ENCODE results near the gene ST6GALNAC1. TPM values are rescaled to one million over a fixed set of nuclear protein-coding genes. Genes with fewer than 3 reads are reported as not detected.

Gene ST6GALNAC1
- total RNA-seq, 1 experiment from 2014 or later = not detected

DNA sequence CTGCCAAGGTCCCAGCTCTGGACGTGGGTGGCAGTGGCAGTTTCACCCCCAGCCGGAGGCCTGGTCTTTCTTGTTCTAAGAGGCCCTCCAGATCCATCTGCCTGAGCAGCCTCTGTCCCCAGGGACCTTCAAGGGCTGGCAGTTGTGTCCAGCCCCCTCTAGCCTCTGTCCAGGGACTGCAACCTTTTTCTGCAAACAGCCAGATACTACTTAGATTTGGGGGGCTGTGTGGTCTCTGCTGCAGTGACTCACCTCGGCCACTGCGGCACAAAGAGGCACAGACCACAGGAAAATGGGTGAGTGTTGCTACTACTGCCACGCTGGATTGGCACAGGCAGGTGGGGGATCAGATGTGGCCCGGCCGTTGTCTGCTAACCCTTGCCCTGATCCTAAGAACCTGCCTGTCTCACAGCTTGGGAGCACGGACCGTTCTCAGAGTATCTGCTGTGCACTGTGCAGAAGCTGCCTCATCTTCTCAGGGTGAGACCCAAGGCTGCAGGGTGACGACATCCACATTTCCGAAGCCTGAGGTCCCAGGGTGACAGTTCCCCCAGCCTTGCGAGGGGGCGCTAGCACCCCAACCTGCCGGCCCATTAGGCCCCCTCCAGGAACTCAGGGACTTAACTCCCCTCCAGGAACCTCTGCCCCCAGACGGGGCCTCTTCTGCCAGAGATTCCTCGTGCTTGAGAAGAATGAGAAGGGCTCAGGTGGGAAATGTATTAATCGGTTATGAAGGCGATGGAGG lies 39.6 kb upstream of the ST6GALNAC1 start:
- peaks cover 6% of the 10 kb centered on the region for H3K36me3 Mint-ChIP-seq (ENCODE audit: insufficient read depth, unreplicated experiment)
- H3K9me3 Mint-ChIP-seq (ENCODE audit: unreplicated experiment) = no peaks in the 10 kb centered on the region
- peaks cover 7% of the 10 kb centered on the region for H3K4me1 Mint-ChIP-seq (ENCODE audit: insufficient read depth, unreplicated experiment)
- TF ChIP-seq, protein P1, sequence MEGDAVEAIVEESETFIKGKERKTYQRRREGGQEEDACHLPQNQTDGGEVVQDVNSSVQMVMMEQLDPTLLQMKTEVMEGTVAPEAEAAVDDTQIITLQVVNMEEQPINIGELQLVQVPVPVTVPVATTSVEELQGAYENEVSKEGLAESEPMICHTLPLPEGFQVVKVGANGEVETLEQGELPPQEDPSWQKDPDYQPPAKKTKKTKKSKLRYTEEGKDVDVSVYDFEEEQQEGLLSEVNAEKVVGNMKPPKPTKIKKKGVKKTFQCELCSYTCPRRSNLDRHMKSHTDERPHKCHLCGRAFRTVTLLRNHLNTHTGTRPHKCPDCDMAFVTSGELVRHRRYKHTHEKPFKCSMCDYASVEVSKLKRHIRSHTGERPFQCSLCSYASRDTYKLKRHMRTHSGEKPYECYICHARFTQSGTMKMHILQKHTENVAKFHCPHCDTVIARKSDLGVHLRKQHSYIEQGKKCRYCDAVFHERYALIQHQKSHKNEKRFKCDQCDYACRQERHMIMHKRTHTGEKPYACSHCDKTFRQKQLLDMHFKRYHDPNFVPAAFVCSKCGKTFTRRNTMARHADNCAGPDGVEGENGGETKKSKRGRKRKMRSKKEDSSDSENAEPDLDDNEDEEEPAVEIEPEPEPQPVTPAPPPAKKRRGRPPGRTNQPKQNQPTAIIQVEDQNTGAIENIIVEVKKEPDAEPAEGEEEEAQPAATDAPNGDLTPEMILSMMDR (IDR thresholded peaks at IDR 0.05; ENCODE audit: unreplicated experiment) = peak; percentile 7
- H3K4me3 Mint-ChIP-seq (ENCODE audit: unreplicated experiment) = no peak overlapping the region
- intact Hi-C loops (cut with micrococcal nuclease) = loop anchor here (5.0 kb wide), 1 partner anchor 34 kb away; no protein-coding TSS in a partner anchor
- no peak for DNase-seq (ENCODE audit: unreplicated experiment)
- POLR2A ChIA-PET = no interaction called here
- peaks cover 4% of the 10 kb centered on the region for H3K27me3 Mint-ChIP-seq (ENCODE audit: insufficient read depth, unreplicated experiment)
- CTCF ChIA-PET = interaction anchor here (0.7 to 1.8 kb wide), 2 partner anchors 30 to 1125 kb away, joined by 3 to 6 read pairs; no protein-coding TSS in a partner anchor
- no TSS peak for BruUV-seq (replicated peaks)
- no peak overlapping the region for H3K27ac Mint-ChIP-seq (ENCODE audit: low read depth, unreplicated experiment)

DNA sequence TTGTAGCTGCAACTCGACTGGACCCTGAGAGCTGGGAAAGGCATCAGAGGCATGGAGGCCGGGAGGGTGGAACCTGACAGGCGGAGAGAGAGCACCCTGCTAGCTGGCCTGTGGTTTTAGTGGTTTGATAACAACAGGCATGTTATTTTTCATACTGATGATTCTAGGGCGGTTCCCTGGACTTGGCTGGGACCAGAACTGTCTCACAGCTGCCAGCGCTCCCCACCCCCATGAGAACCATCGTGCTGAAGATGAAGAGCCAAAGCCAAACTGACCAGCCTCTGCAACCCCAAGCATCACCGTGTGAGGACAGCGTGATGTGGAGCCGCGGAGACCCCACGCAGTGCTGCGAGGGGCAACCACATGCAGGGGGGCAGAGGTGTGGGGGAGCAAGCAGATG lies 38.7 kb upstream of the ST6GALNAC1 start:
- no TSS peak for BruUV-seq (replicated peaks)
- TF ChIP-seq, protein P1 (IDR thresholded peaks at IDR 0.05; ENCODE audit: unreplicated experiment) = no peak
- peaks cover 5% of the 10 kb centered on the region for H3K4me1 Mint-ChIP-seq (ENCODE audit: insufficient read depth, unreplicated experiment)
- intact Hi-C loops (cut with micrococcal nuclease) = loop anchor here (5.0 kb wide), 1 partner anchor 35 kb away; no protein-coding TSS in a partner anchor
- peaks cover 1% of the 10 kb centered on the region for H3K36me3 Mint-ChIP-seq (ENCODE audit: insufficient read depth, unreplicated experiment)
- POLR2A ChIA-PET = interaction anchor here (1.3 kb wide), 1 partner anchor 115 kb away, joined by 3 read pairs; no protein-coding TSS in a partner anchor
- H3K9me3 Mint-ChIP-seq (ENCODE audit: unreplicated experiment) = no peaks in the 10 kb centered on the region
- H3K27me3 Mint-ChIP-seq (ENCODE audit: insufficient read depth, unreplicated experiment) = no peaks in the 10 kb centered on the region
- H3K4me3 Mint-ChIP-seq (ENCODE audit: unreplicated experiment) = no peak overlapping the region
- CTCF ChIA-PET = interaction anchor here (0.6 to 1.6 kb wide), 6 partner anchors 9 to 206 kb away, joined by 3 to 7 read pairs (median 4); no protein-coding TSS in a partner anchor
- no peak for DNase-seq (ENCODE audit: unreplicated experiment)
- no peak overlapping the region for H3K27ac Mint-ChIP-seq (ENCODE audit: low read depth, unreplicated experiment)

DNA sequence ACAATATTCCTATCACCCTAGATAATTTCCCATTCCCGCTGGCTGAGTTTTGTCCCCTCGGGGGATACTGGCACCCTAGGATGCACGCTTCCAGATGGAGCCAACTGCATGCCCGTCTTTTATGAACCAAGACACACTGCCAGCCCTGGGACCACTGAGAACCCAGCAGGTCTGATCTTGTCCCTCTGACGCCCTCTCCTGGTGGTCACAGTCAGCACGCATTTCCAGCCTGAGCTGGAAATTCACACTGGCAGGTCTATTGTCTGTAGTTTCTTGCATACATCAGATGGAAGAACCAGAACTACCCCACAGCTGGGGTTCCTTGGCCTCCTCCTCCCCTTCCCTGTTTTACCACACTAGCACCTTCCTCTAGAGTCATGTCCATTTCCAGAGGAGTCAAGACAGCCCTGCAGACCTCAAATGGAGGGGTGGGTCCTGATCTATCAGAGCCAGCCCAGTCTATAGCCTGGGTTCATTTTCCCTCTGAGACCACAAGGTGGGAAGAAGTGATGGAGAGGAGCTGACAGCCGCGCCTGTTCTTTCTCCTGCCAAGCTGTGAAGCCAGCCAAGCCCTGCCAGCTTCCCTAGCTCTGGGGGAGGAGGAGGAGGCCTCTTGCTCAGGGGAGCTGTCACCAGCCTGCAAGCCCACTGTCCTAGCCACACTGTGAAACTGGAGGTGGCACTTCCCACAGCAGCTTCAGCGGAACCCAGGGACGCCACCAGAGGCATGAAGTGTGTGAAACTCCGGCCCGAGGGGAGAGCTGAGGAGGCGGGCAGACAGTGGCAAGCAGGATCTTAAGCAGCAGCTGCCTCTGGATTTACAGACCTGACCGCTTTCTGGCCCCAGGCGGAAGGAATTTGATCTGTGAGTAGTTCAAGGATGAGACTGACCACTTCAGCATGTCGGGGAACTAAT lies 37.9 kb upstream of the ST6GALNAC1 start:
- ChIA-PET CTCF (interaction anchor here (0.6 to 2.1 kb wide), 20 partner anchors 9 to 1834 kb away, joined by 3 to 8 read pairs (median 4); no protein-coding TSS in a partner anchor), POLR2A (interaction anchor here (0.7 to 1.8 kb wide), 6 partner anchors 9 to 123 kb away, joined by 3 to 10 read pairs (median 3); no protein-coding TSS in a partner anchor)
- intact Hi-C loops (cut with micrococcal nuclease) = loop anchor here (5.0 kb wide), 1 partner anchor 36 kb away; no protein-coding TSS in a partner anchor
- TF ChIP-seq, protein P1 (IDR thresholded peaks at IDR 0.05; ENCODE audit: unreplicated experiment) = peak; percentile 65
- Mint-ChIP-seq H3K36me3 (ENCODE audit: insufficient read depth, unreplicated experiment) (no peaks in the 10 kb centered on the region), H3K4me3 (ENCODE audit: unreplicated experiment) (no peak overlapping the region), H3K27me3 (ENCODE audit: insufficient read depth, unreplicated experiment) (no peaks in the 10 kb centered on the region), H3K4me1 (ENCODE audit: insufficient read depth, unreplicated experiment) (peaks cover 5% of the 10 kb centered on the region), H3K27ac (ENCODE audit: low read depth, unreplicated experiment) (no peak overlapping the region), H3K9me3 (ENCODE audit: unreplicated experiment) (no peaks in the 10 kb centered on the region)
- DNase-seq (ENCODE audit: unreplicated experiment) = peak; percentile 69
- BruUV-seq (replicated peaks) = no TSS peak

DNA sequence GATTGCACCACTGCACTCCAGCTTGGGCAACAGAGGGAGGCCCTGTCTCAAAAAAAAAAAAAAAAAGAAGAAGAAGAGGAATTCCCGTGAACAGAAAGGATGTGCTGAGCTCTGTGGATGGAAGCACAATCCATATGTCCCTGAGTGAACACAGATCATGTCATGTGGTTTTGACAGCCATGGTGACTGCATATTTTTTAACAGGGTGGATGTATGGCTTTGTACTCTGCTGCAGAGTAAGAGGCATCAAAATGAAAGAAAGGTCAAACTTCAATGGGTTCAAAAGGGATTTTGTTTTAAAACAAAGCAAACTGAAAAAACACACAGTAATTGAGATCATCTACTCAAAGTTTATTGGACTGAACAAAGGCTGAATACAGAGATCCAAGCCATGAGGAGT lies 35.7 kb upstream of the ST6GALNAC1 start:
- Mint-ChIP-seq H3K27ac (ENCODE audit: low read depth, unreplicated experiment) (no peak overlapping the region), H3K4me1 (ENCODE audit: insufficient read depth, unreplicated experiment) (peaks cover 5% of the 10 kb centered on the region), H3K27me3 (ENCODE audit: insufficient read depth, unreplicated experiment) (no peaks in the 10 kb centered on the region), H3K4me3 (ENCODE audit: unreplicated experiment) (no peak overlapping the region), H3K9me3 (ENCODE audit: unreplicated experiment) (no peaks in the 10 kb centered on the region), H3K36me3 (ENCODE audit: insufficient read depth, unreplicated experiment) (no peaks in the 10 kb centered on the region)
- DNase-seq (ENCODE audit: unreplicated experiment) = no peak
- intact Hi-C loops (cut with micrococcal nuclease) = no loop called here
- ChIA-PET POLR2A (no interaction called here), CTCF (no interaction called here)
- no TSS peak for BruUV-seq (replicated peaks)
- TF ChIP-seq, protein P1 (IDR thresholded peaks at IDR 0.05; ENCODE audit: unreplicated experiment) = no peak

Data from MCF 10A (cell line).